B cell (primary cell): ENCODE results near the gene CYP26B1. TPM values are rescaled to one million over a fixed set of nuclear protein-coding genes. Genes with fewer than 3 reads are reported as not detected.

Experiments
- ATAC-seq: fragments of 200-7000 bp; cut with Tn5 transposase; one replicate; pipeline ENCODE4 v1.10.0; 2021; ENCODE audit warnings: low read depth, mild to moderate bottlenecking, moderate number of reproducible peaks, moderate library complexity
- CTCF ChIA-PET: fragments of 350-600 bp; sonication (Branson Sonifier 250); formaldehyde crosslinking; loops from one replicate; lab custom pipeline; 2021; ENCODE audit warnings: antibody characterized with exemption, inconsistent platforms; lab: Charles Lee
- POLR2A ChIA-PET: fragments of 350-600 bp; sonication (Branson Sonifier 250); formaldehyde crosslinking; loops from one replicate; lab custom pipeline; 2021; ENCODE audit warnings: antibody characterized with exemption; lab: Charles Lee
- DNase-seq: peaks from one replicate; pipeline ENCODE4 v3.0.0; 2013
- H2AFZ ChIP-seq: 2 replicates; pipeline ENCODE4 v1.6.1; 2012; ENCODE audit warnings: mild to moderate bottlenecking, low read depth, low read length; ENCODE audit not compliant: insufficient read depth, poor library complexity, severe bottlenecking
- H3K27ac ChIP-seq, 2 donors: 1 replicate in 1 of 2; 2 replicates in 1 of 2; pipeline ENCODE4 v1.5.1; 2012 to 2013; ENCODE audit warnings: low read length in 2 of 2, mild to moderate bottlenecking in 2 of 2, moderate library complexity in 1 of 2
- H3K27me3 ChIP-seq, 4 experiments: fragments of 200-600 bp in 1 of 4; sonication (generic) in 1 of 4; replicated peaks in 1 of 4; 1 replicate in 2 of 4; 2 replicates in 2 of 4; pipeline versions ENCODE4 v1.6.1 to v1.7.0; 2013 to 2016; ENCODE audit warnings: low read length in 3 of 4, mild to moderate bottlenecking in 2 of 4, mixed read lengths in 1 of 4, moderate library complexity in 1 of 4; ENCODE audit not compliant: insufficient read depth in 4 of 4, control insufficient read depth in 3 of 4; ENCODE audit errors: control extremely low read depth in 1 of 4
- H3K36me3 ChIP-seq, 2 experiments: replicated peaks in 1 of 2; 1 replicate in 1 of 2; 2 replicates in 1 of 2; pipeline versions ENCODE4 v1.6.1 to v1.7.1; 2013; ENCODE audit warnings: low read length in 1 of 2; ENCODE audit not compliant: insufficient read depth in 2 of 2, control insufficient read depth in 1 of 2; ENCODE audit errors: control extremely low read depth in 1 of 2, extremely low read depth in 1 of 2
- H3K4me1 ChIP-seq, 2 donors: fragments of 200-600 bp in 1 of 2; sonication (generic) in 1 of 2; 1 replicate in 1 of 2; 2 replicates in 1 of 2; pipeline versions ENCODE4 v1.5.1 to v1.6.1; 2013 to 2017; ENCODE audit warnings: low read length in 2 of 2; ENCODE audit not compliant: control insufficient read depth in 2 of 2, insufficient read depth in 2 of 2
- H3K4me2 ChIP-seq: replicated peaks from 2 replicates; pipeline ENCODE3; 2012; ENCODE audit warnings: mild to moderate bottlenecking, low read depth, low read length; ENCODE audit not compliant: poor library complexity, severe bottlenecking
- H3K4me3 ChIP-seq, 5 experiments: fragments of 200-600 bp in 1 of 5; sonication (generic) in 1 of 5; 1 replicate in 3 of 5; 2 replicates in 2 of 5; pipeline versions ENCODE4 v1.5.1 to v1.7.0; 2011 to 2016; ENCODE audit warnings: low read length in 4 of 5, mild to moderate bottlenecking in 4 of 5, low read depth in 2 of 5, control low read depth in 1 of 5, moderate library complexity in 1 of 5; ENCODE audit not compliant: insufficient read depth in 1 of 5; ENCODE audit errors: control extremely low read depth in 1 of 5, extremely low read depth in 1 of 5
- H3K79me2 ChIP-seq: fragments of 200-600 bp; sonication (generic); one replicate; pipeline ENCODE4 v1.6.0; 2016; ENCODE audit warnings: low read length; ENCODE audit not compliant: control insufficient read depth, insufficient read depth
- H3K9ac ChIP-seq: fragments of 200-600 bp; sonication (generic); 2 replicates; pipeline ENCODE4 v1.6.1; 2017; ENCODE audit warnings: mild to moderate bottlenecking, low read length, moderate library complexity
- H3K9me3 ChIP-seq, 3 donors: one replicate each; pipeline versions ENCODE4 v1.6.1 to v1.7.1; 2013; ENCODE audit warnings: low read length in 2 of 3; ENCODE audit not compliant: control insufficient read depth in 2 of 3, insufficient read depth in 1 of 3; ENCODE audit errors: control extremely low read depth in 1 of 3
- H4K20me1 ChIP-seq: 2 replicates; pipeline ENCODE4 v1.6.0; 2012; ENCODE audit warnings: mild to moderate bottlenecking, low read length; ENCODE audit not compliant: insufficient read depth, control insufficient read depth, poor library complexity, severe bottlenecking
- H3K27ac Mint-ChIP-seq: one replicate; pipeline ENCODE4 v1.8.0; 2021; ENCODE audit warnings: mixed read lengths
- H3K27me3 Mint-ChIP-seq: one replicate; pipeline ENCODE4 v1.8.0; 2021; ENCODE audit warnings: mixed read lengths
- H3K4me1 Mint-ChIP-seq: one replicate; pipeline ENCODE4 v1.8.0; 2021; ENCODE audit warnings: mixed read lengths
- H3K4me3 Mint-ChIP-seq: one replicate; pipeline ENCODE4 v1.8.0; 2021; ENCODE audit warnings: mixed read lengths
- H3K9me3 Mint-ChIP-seq: one replicate; pipeline ENCODE4 v1.8.0; 2022; ENCODE audit warnings: mixed read lengths; ENCODE audit not compliant: insufficient read depth
- CTCF ChIP-seq: fragments of 200-600 bp; IDR thresholded peaks from one replicate; pipeline ENCODE4 v1.8.0; 2022; ENCODE audit warnings: antibody characterized with exemption, mild to moderate bottlenecking
- EZH2 ChIP-seq: IDR thresholded peaks from 2 replicates; pipeline ENCODE4 v1.6.1; 2012; ENCODE audit warnings: borderline replicate concordance, low read depth, mild to moderate bottlenecking, moderate library complexity, low read length; ENCODE audit not compliant: insufficient read depth, poor library complexity, severe bottlenecking
- WGBS: methylation state at CpG from one replicate; pipeline ENCODE4 v1.1.5; 2013; ENCODE audit warnings: missing lambda C conversion rate; ENCODE audit not compliant: insufficient coverage; 5-methylcytosine and 5-hydroxymethylcytosine counted together
- intact Hi-C: fragments of 100-400 bp; cut with micrococcal nuclease; formaldehyde crosslinking; loops from one replicate; pipeline ENCODE4 v1.10.0; 2022
- polyA plus RNA-seq: library from polyadenylated mRNA; depleted of rRNA; stranded (reverse); fragments of >200 nt; gene quantifications from 2 replicates; pipeline ENCODE4 v1.2.3, GENCODE V29; 2012
- total RNA-seq, 2 donors: library from RNA; stranded (reverse); fragments of 120-200 nt in 1 of 2; gene quantifications; 1 replicate in 1 of 2; 2 replicates in 1 of 2; pipeline versions ENCODE4 v1.2.3 to v1.2.4, GENCODE V29; 2013 to 2022

The CYP26B1 gene
- total and polyA plus RNA-seq, 2 donors (not counting 1 experiment from before 2014, with no cell fraction given), result not detected

GRCh38 chr2:72117718-72118117 is 29.9 kb downstream of the CYP26B1 start:
- H3K27me3 Mint-ChIP-seq, result peaks cover 13% of the 10 kb centered on the region
- TF ChIP-seq EZH2, result no peak
- no peak for TF ChIP-seq CTCF
- peaks cover 5% of the 10 kb centered on the region for H3K9me3 Mint-ChIP-seq
- H3K27ac ChIP-seq, result no peak overlapping the region
- H4K20me1 ChIP-seq, result no peaks in the 10 kb centered on the region
- H3K4me1 ChIP-seq, result no peaks in the 10 kb centered on the region
- DNase-seq (no peak), ATAC-seq (no peak)
- CTCF ChIA-PET, result no interaction called here
- H3K27me3 ChIP-seq, result peaks cover 0 to 4% (median 0%) of the 10 kb centered on the region in 4 experiments
- H3K4me1 Mint-ChIP-seq, result no peaks in the 10 kb centered on the region
- H3K9me3 ChIP-seq, result peaks cover 0 to 10% (median 0%) of the 10 kb centered on the region in 3 donors
- no peak overlapping the region for H3K4me2 ChIP-seq
- H3K27ac Mint-ChIP-seq, result no peak overlapping the region
- no peaks in the 10 kb centered on the region for H3K79me2 ChIP-seq
- H2AFZ ChIP-seq, result no peak overlapping the region
- H3K4me3 Mint-ChIP-seq, result no peak overlapping the region
- no peak overlapping the region for H3K4me3 ChIP-seq
- H3K36me3 ChIP-seq, result no peaks in the 10 kb centered on the region
- WGBS, result 94% methylated on average over 9 of the region's 10 CpGs
- no peak overlapping the region for H3K9ac ChIP-seq
- POLR2A ChIA-PET, result no interaction called here
- intact Hi-C loops, result no loop called here

- H3K4me3 Mint-ChIP-seq, result no peak overlapping the region
- ATAC-seq (no peak), DNase-seq (no peak)
- peaks cover 5% of the 10 kb centered on the region for H3K9me3 Mint-ChIP-seq
- CTCF ChIA-PET, result no interaction called here
- H4K20me1 ChIP-seq, result no peaks in the 10 kb centered on the region
- no peaks in the 10 kb centered on the region for H3K4me1 Mint-ChIP-seq
- H3K4me2 ChIP-seq, result no peak overlapping the region
- TF ChIP-seq EZH2 (no peak), CTCF (no peak)
- no peak overlapping the region for H3K27ac ChIP-seq
- peaks cover 13% of the 10 kb centered on the region for H3K27me3 Mint-ChIP-seq
- no peak overlapping the region for H3K9ac ChIP-seq
- no peak overlapping the region for H3K4me3 ChIP-seq
- H3K79me2 ChIP-seq, result no peaks in the 10 kb centered on the region
- intact Hi-C loops, result no loop called here
- no peak overlapping the region for H2AFZ ChIP-seq
- no peaks in the 10 kb centered on the region for H3K36me3 ChIP-seq
- peaks cover 0 to 10% (median 0%) of the 10 kb centered on the region in 3 donors for H3K9me3 ChIP-seq
- 94% methylated on average over 4 of the region's 6 CpGs for WGBS
- POLR2A ChIA-PET, result no interaction called here
- no peak overlapping the region for H3K27ac Mint-ChIP-seq
- H3K4me1 ChIP-seq, result no peaks in the 10 kb centered on the region
- peaks cover 0 to 4% (median 0%) of the 10 kb centered on the region in 4 experiments for H3K27me3 ChIP-seq
Observed at GRCh38 chr2:72117029-72117428, 30.6 kb downstream of the CYP26B1 start.
